ENCODE data around the gene PTGDR2.

Gene PTGDR2

DNA sequence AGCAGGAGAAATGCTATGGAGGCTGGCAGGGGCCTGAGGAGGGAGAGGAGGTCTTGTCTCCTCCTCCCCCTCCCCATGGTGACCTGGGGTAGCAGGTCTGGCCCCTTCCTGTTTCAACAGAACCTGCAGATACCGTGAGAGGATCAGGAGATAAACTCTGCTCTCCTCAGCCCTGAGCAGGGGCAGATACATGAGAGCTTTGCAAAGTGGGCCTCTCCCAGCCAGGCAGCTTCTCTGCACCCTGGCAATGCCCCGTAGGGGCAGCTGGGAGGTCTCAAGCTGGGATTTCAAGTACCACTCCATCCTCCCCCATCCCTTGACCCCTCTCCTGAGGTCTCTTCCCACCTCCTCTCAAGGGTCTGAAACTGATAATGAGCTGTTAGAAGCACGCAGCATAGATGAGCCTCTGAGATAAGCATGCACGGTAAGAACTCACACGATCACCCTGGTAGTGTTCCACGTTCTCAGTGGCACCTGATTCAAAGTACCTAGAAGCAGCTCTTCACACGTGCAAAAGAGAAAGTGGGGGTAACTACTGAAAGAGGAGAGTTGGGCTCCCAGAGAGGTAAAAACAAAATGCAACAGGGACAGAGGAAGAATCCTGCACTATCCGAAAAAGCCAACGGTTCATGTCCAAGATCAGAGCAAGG, 18.8 kb downstream of the PTGDR2 start:
- FAIRE-seq (no peak), DNase-seq (ENCODE audit: insufficient read length, low spot score) (no peak)
- TF ChIP-seq, protein P1, sequence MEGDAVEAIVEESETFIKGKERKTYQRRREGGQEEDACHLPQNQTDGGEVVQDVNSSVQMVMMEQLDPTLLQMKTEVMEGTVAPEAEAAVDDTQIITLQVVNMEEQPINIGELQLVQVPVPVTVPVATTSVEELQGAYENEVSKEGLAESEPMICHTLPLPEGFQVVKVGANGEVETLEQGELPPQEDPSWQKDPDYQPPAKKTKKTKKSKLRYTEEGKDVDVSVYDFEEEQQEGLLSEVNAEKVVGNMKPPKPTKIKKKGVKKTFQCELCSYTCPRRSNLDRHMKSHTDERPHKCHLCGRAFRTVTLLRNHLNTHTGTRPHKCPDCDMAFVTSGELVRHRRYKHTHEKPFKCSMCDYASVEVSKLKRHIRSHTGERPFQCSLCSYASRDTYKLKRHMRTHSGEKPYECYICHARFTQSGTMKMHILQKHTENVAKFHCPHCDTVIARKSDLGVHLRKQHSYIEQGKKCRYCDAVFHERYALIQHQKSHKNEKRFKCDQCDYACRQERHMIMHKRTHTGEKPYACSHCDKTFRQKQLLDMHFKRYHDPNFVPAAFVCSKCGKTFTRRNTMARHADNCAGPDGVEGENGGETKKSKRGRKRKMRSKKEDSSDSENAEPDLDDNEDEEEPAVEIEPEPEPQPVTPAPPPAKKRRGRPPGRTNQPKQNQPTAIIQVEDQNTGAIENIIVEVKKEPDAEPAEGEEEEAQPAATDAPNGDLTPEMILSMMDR (IDR thresholded peaks at IDR 0.05; ENCODE audit: insufficient read depth, missing control alignments): no peak

DNA sequence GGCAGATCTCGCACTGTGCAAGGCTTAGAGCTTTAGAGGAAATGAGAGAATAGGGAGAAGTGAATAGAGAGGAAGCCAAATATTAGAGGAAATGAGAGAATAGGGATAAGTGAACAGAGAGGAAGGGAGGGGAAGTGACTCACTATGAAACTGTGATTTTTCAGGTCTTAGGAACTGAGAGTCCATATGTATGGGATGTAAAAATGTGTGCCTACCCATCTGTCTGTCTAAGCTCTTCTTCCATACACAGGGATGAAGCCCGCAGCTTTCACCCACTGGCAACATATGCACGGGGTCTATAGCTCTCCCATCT, 20.3 kb downstream of the PTGDR2 start:
- FAIRE-seq (no peak), DNase-seq (ENCODE audit: insufficient read length, low spot score) (no peak)
- TF ChIP-seq, protein P1 (IDR thresholded peaks at IDR 0.05; ENCODE audit: insufficient read depth, missing control alignments): no peak

DNA sequence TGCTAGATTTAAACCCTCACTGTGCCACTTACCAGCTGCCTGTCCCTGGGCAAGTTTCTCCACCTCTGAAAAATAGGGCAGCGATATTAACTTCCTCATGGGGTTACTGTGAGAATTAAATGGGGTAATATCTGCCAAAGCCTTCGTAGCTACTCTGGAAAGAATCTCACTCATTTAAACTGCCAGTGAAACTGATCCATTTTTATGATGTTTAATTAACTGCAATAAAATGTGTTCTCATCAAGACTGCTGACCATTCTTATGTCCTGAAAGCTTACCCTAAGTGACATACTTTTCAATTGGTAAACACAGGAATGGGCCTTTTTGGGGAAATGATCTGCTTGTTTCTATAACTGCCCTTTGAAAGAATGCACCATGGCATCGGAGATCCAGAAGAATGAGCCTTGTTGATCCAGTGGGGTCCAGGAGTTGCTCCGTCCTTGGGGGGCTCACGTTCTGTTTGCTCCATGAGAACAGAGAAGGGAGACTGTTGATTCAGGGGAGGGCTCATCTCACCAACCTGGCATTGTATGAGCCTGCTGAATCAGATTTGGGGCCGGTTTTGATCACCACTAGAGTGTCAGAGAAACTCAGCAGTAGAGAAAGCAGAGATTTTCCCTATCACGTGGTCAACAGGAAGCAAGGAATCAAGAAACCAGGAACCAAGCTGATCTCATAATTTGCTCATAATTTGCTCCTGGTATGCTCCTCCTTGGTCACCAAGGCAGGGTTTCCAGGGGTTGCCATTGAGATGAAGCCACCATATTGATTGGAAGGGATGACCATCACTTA, 20.8 kb downstream of the PTGDR2 start:
- DNase-seq (ENCODE audit: insufficient read length, low spot score) (no peak), FAIRE-seq (no peak)
- TF ChIP-seq, protein P1 (IDR thresholded peaks at IDR 0.05; ENCODE audit: insufficient read depth, missing control alignments): no peak

DNA sequence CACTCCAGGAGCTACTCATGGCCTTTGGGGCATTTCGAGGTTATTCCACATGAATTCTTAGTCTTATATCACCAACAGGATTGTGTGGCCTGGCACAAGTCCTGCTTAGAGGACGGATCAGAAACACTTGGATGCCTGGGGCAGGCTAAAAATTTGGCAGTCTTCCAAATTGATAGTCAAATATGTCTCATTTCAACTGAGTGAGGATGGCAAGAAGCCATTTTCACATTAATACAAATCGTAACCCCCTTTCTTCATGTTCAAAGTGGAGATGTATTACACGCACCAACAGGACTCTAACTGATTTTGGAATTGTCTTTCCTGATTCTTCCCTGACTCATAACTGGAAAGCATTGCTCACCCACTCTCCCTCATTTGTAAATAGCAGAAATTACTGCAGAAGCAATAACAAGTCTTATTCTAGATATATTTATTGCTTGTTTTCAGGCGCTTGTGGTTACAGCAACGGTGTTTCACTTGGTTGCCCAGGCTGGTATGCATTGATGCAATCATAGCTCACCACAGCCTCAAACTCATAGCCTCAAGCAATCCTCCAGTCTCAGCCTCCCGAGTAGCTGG, 24.2 kb downstream of the PTGDR2 start:
- no peak for FAIRE-seq
- TF ChIP-seq, protein P1 (IDR thresholded peaks at IDR 0.05; ENCODE audit: insufficient read depth, missing control alignments): no peak
- DNase-seq (ENCODE audit: insufficient read length, low spot score): no peak

DNA sequence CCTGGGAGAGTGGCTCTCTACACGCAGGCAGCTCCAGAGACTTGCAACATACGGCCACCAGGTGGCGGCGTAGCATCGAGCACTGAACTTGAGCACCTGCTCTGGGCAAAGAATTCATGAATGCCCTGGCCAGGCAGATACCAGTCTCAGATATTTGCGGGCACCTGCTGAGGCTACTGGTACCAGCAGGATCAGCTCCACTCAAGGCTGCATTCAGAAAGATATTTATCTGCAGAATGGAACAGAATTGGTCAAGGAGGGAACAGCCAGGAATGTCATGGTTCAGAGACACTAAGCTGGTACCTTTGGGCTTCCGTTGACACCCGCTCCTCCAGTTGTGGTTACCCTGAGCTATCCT, 24.6 kb downstream of the PTGDR2 start:
- FAIRE-seq (no peak), DNase-seq (ENCODE audit: insufficient read length, low spot score) (peak; percentile 70)
- TF ChIP-seq, protein P1 (IDR thresholded peaks at IDR 0.05; ENCODE audit: insufficient read depth, missing control alignments): peak; percentile 98

DNA sequence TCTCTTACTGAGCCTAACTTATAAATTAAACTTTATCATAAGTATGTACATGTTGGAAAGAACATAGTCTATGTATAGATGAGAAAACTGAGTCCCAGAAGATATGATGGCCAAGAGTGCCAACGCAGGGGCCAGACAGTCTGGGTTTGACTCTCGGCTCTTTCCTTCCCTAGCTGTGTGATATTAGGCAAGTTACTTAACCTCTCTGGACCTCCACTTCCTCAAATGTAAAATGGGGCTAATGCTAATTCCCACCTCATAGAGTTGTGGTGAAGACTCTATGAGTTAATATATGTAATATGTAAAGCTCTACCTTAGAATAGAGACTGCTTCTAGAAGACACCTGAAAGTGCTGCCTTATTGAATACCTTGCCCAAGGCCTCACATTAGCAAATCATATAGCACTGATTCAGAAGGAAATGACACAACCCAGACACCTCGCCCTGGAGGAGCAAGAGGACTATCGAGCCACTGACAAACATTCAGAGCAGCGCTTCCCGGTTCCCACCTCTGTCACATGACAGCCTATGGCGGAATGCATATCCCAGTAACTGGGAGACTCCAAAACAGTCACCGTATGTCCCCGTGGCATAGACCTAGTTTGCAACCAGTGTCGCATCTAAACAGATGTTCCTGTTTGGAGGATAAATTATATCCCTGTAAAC, 25.1 kb downstream of the PTGDR2 start:
- DNase-seq (ENCODE audit: insufficient read length, low spot score) (no peak), FAIRE-seq (no peak)
- TF ChIP-seq, protein P1 (IDR thresholded peaks at IDR 0.05; ENCODE audit: insufficient read depth, missing control alignments): no peak
